MM.1S (cell line): Measurements from ENCODE around the gene MON2.
"Not testable (repeated sequence)": the region's sequence is repeated elsewhere in the genome, so short reads cannot be mapped to it uniquely, and the experiment has no call there.

Experiments used
- CTCF ChIP-seq: fragments of 300-600 bp; sonication (generic); IDR thresholded peaks from 2 replicates; pipeline ENCODE4 v1.5.1; 2016; ENCODE audit warnings: antibody characterized with exemption, low read length, mixed read lengths
- EZH2 ChIP-seq: fragments of 300-600 bp; sonication (generic); optimal IDR thresholded peaks from 2 replicates; pipeline ENCODE3; 2017; ENCODE audit warnings: low read depth, mild to moderate bottlenecking, antibody characterized with exemption, low read length, mixed read lengths
- EZH2phosphoT487 ChIP-seq: fragments of 300-600 bp; sonication (generic); IDR thresholded peaks from 2 replicates; pipeline ENCODE4 v1.6.1; 2018; ENCODE audit warnings: antibody characterized with exemption, low read length

- not testable (repeated sequence) for TF ChIP-seq EZH2phosphoT487, CTCF, EZH2
Observed at GRCh38 chr12:62461171-62461837, 5.3 kb upstream of the MON2 start.
